ENCODE results near the gene TMEM161A.
"Not testable (repeated sequence)": the region's sequence is repeated elsewhere in the genome, so short reads cannot be mapped to it uniquely, and the experiment has no call there.

Gene TMEM161A

GRCh38 chr19:19173243-19173642 is 35.0 kb upstream of the TMEM161A start:
- H3K4me3 ChIP-seq (ENCODE audit: control insufficient read depth in 1 of 7, extremely low read depth in 1 of 7, insufficient read depth in 4 of 7, low read depth in 2 of 7, low read length in 6 of 7); DNase-seq; H3K27me3 ChIP-seq (replicated peaks in 2 of 5; ENCODE audit: control insufficient read depth in 4 of 5, insufficient read depth in 5 of 5, low read length in 4 of 5); H3K9me3 ChIP-seq (ENCODE audit: control extremely low read depth in 1 of 5, control insufficient read depth in 4 of 5, insufficient read depth in 2 of 5, low read depth in 1 of 5, low read length in 4 of 5); H3K27ac ChIP-seq (ENCODE audit: insufficient read depth in 1 of 2, low read depth in 1 of 2, low read length in 2 of 2, poor library complexity in 1 of 2, severe bottlenecking in 2 of 2); POLR2A ChIA-PET: not testable (repeated sequence)
- Histone ChIP-seq H3K4me1 (ENCODE audit: control extremely low read depth in 1 of 4, control insufficient read depth in 4 of 4, insufficient read depth in 4 of 4, low read length in 3 of 4) (peaks cover 0 to 18% (median 10%) of the 10 kb centered on the region in 4 experiments), H3K36me3 (ENCODE audit: control insufficient read depth in 4 of 4, insufficient read depth in 4 of 4, low read length in 3 of 4) (peaks cover 0 to 14% (median 8%) of the 10 kb centered on the region in 4 experiments)
- 100% methylated on average over 3 of the region's 5 CpGs for WGBS (ENCODE audit: insufficient coverage)
- CTCF ChIA-PET: interaction anchor here (0.7 to 5.8 kb wide), 6 partner anchors 9 to 30 kb away, joined by 3 to 46 read pairs (median 10); no protein-coding TSS in a partner anchor

- H3K9me3 ChIP-seq (ENCODE audit: control extremely low read depth in 1 of 5, control insufficient read depth in 4 of 5, insufficient read depth in 2 of 5, low read depth in 1 of 5, low read length in 4 of 5): no peaks in the 10 kb centered on the region
- CTCF ChIA-PET: interaction anchor here (5.8 kb wide), 1 partner anchor 24 kb away, joined by 46 read pairs; no protein-coding TSS in a partner anchor
- POLR2A ChIA-PET: no interaction called here
- peaks cover 0 to 8% (median 4%) of the 10 kb centered on the region in 4 experiments for H3K36me3 ChIP-seq (ENCODE audit: control insufficient read depth in 4 of 4, insufficient read depth in 4 of 4, low read length in 3 of 4)
- H3K27me3 ChIP-seq (replicated peaks in 2 of 5; ENCODE audit: control insufficient read depth in 4 of 5, insufficient read depth in 5 of 5, low read length in 4 of 5): peaks cover 0 to 7% (median 2%) of the 10 kb centered on the region in 5 experiments
- H3K27ac ChIP-seq (ENCODE audit: insufficient read depth in 1 of 2, low read depth in 1 of 2, low read length in 2 of 2, poor library complexity in 1 of 2, severe bottlenecking in 2 of 2): no peak overlapping the region
- peaks cover 0 to 18% (median 10%) of the 10 kb centered on the region in 4 experiments for H3K4me1 ChIP-seq (ENCODE audit: control extremely low read depth in 1 of 4, control insufficient read depth in 4 of 4, insufficient read depth in 4 of 4, low read length in 3 of 4)
- no peak overlapping the region for H3K4me3 ChIP-seq (ENCODE audit: control insufficient read depth in 1 of 7, extremely low read depth in 1 of 7, insufficient read depth in 4 of 7, low read depth in 2 of 7, low read length in 6 of 7)
- WGBS (ENCODE audit: insufficient coverage): 91% methylated on average over 7 of the region's 8 CpGs
- no peak for DNase-seq
Measured at GRCh38 chr19:19171821-19172532, 33.7 kb upstream of the TMEM161A start.

GRCh38 chr19:19170873-19171672 is 32.8 kb upstream of the TMEM161A start:
- 95% methylated on average over 5 of the region's 6 CpGs for WGBS (ENCODE audit: insufficient coverage)
- peak overlapping the region in 1 of 7 experiments; percentile 40 for H3K4me3 ChIP-seq (ENCODE audit: control insufficient read depth in 1 of 7, extremely low read depth in 1 of 7, insufficient read depth in 4 of 7, low read depth in 2 of 7, low read length in 6 of 7)
- ChIA-PET CTCF (no interaction called here), POLR2A (no interaction called here)
- peaks cover 0 to 18% (median 10%) of the 10 kb centered on the region in 4 experiments for H3K4me1 ChIP-seq (ENCODE audit: control extremely low read depth in 1 of 4, control insufficient read depth in 4 of 4, insufficient read depth in 4 of 4, low read length in 3 of 4)
- H3K27me3 ChIP-seq (replicated peaks in 2 of 5; ENCODE audit: control insufficient read depth in 4 of 5, insufficient read depth in 5 of 5, low read length in 4 of 5): peaks cover 0 to 7% (median 2%) of the 10 kb centered on the region in 5 experiments
- no peaks in the 10 kb centered on the region for H3K36me3 ChIP-seq (ENCODE audit: control insufficient read depth in 4 of 4, insufficient read depth in 4 of 4, low read length in 3 of 4)
- DNase-seq: no peak
- H3K27ac ChIP-seq (ENCODE audit: insufficient read depth in 1 of 2, low read depth in 1 of 2, low read length in 2 of 2, poor library complexity in 1 of 2, severe bottlenecking in 2 of 2): no peak overlapping the region
- H3K9me3 ChIP-seq (ENCODE audit: control extremely low read depth in 1 of 5, control insufficient read depth in 4 of 5, insufficient read depth in 2 of 5, low read depth in 1 of 5, low read length in 4 of 5): no peaks in the 10 kb centered on the region

DNA sequence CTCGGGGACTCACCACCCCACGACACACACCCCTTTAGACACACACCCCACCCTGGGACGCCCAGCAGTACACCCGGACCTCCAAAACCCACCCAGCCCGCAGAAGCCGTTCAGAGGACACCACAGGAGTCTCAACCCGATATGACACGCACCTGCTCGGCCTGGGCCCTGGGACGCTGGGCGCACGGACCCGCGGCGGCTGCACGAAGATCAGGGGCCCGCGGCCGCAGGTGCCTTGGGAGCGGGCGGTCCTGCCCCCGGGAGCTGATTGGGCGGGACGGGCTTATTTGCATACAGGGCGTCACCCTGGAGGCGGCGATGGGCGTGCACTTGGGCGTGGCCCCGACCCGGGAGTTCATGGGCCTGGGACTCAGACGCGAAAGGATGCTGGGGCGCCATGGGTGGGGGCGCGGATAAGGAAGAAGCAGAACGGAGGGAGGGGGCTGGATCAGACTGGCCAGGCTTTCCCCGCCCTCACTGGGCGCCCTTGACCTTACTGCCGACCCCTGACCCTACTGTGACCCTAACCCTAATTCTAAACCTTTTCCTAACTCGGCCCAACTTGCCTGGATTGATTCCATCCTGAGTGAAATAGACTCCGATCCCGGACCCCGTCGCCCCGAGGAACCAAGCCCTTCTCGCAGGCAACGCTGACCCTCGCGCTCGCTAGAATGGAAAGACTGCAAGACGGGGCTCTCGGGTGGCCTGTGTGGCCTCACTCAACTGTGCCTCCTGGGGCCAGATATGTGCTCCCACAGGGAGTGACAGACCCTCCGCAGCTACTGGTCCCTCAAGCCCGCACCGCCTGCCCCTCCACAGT is 32.0 kb upstream of the TMEM161A start, which contains the start of gene MEF2B:
Gene MEF2B, minus strand, starts transcription at position 211 of the 820 bp plus-strand sequence. CDS start 19,528 bp downstream, outside the sequence.
- H3K9me3 ChIP-seq (ENCODE audit: control extremely low read depth in 1 of 5, control insufficient read depth in 4 of 5, insufficient read depth in 2 of 5, low read depth in 1 of 5, low read length in 4 of 5): no peaks in the 10 kb centered on the region
- H3K36me3 ChIP-seq (ENCODE audit: control insufficient read depth in 4 of 4, insufficient read depth in 4 of 4, low read length in 3 of 4): no peaks in the 10 kb centered on the region
- peak within 1 kb of the TSS in 5 of 7 experiments; percentile 1 to 56 (median 19) for H3K4me3 ChIP-seq (ENCODE audit: control insufficient read depth in 1 of 7, extremely low read depth in 1 of 7, insufficient read depth in 4 of 7, low read depth in 2 of 7, low read length in 6 of 7)
- H3K27me3 ChIP-seq (replicated peaks in 2 of 5; ENCODE audit: control insufficient read depth in 4 of 5, insufficient read depth in 5 of 5, low read length in 4 of 5): peaks cover 0 to 7% (median 2%) of the 10 kb centered on the region in 5 experiments
- H3K27ac ChIP-seq (ENCODE audit: insufficient read depth in 1 of 2, low read depth in 1 of 2, low read length in 2 of 2, poor library complexity in 1 of 2, severe bottlenecking in 2 of 2): no peak within 1 kb of the TSS
- DNase-seq: peak; percentile 56 to 84 (median 83)
- 15% methylated on average over 42 of the region's 56 CpGs for WGBS (ENCODE audit: insufficient coverage)
- H3K4me1 ChIP-seq (ENCODE audit: control extremely low read depth in 1 of 4, control insufficient read depth in 4 of 4, insufficient read depth in 4 of 4, low read length in 3 of 4): peaks cover 0 to 18% (median 10%) of the 10 kb centered on the region in 4 experiments
- ChIA-PET POLR2A (no interaction called here), CTCF (interaction anchor here (1.0 kb wide), 1 partner anchor 116 kb away, joined by 3 read pairs; no protein-coding TSS in a partner anchor)

GRCh38 chr19:19169236-19170052 is 31.2 kb upstream of the TMEM161A start:
- Histone ChIP-seq H3K27me3 (replicated peaks in 2 of 5; ENCODE audit: control insufficient read depth in 4 of 5, insufficient read depth in 5 of 5, low read length in 4 of 5) (peaks cover 0 to 7% (median 2%) of the 10 kb centered on the region in 5 experiments), H3K27ac (ENCODE audit: insufficient read depth in 1 of 2, low read depth in 1 of 2, low read length in 2 of 2, poor library complexity in 1 of 2, severe bottlenecking in 2 of 2) (no peak overlapping the region), H3K4me3 (ENCODE audit: control insufficient read depth in 1 of 7, extremely low read depth in 1 of 7, insufficient read depth in 4 of 7, low read depth in 2 of 7, low read length in 6 of 7) (peak overlapping the region in 3 of 7 experiments; percentile 1 to 56 (median 40)), H3K36me3 (ENCODE audit: control insufficient read depth in 4 of 4, insufficient read depth in 4 of 4, low read length in 3 of 4) (no peaks in the 10 kb centered on the region), H3K9me3 (ENCODE audit: control extremely low read depth in 1 of 5, control insufficient read depth in 4 of 5, insufficient read depth in 2 of 5, low read depth in 1 of 5, low read length in 4 of 5) (no peaks in the 10 kb centered on the region), H3K4me1 (ENCODE audit: control extremely low read depth in 1 of 4, control insufficient read depth in 4 of 4, insufficient read depth in 4 of 4, low read length in 3 of 4) (peaks cover 0 to 18% (median 10%) of the 10 kb centered on the region in 4 experiments)
- DNase-seq: no peak
- 90% methylated on average over 9 of the region's 9 CpGs for WGBS (ENCODE audit: insufficient coverage)
- ChIA-PET POLR2A (interaction anchor here (0.6 kb wide), 1 partner anchor 109 kb away, joined by 4 read pairs; no protein-coding TSS in a partner anchor), CTCF (interaction anchor here (1.0 kb wide), 1 partner anchor 115 kb away, joined by 3 read pairs; no protein-coding TSS in a partner anchor)

DNA sequence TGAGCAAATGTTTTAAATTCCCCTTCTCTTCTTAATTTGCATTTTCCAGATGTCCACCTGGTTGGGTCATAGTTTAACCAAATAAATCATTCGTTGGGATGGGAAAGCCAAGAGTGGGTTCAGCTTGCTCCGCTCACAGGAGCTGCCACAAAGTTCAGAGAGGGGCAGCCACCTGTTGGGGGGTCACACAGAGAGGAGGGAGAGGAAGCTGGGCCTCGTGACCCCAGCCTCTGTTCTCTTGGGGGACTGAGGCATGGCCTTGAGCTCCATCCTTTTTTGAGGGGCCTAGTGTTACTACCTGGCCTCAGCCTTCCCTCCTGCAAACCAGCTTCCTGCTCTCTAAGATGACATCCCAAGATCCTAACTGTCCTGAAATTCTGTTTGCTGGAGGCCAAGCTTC is 29.3 kb upstream of the TMEM161A start:
- peaks cover 0 to 18% (median 10%) of the 10 kb centered on the region in 4 experiments for H3K4me1 ChIP-seq (ENCODE audit: control extremely low read depth in 1 of 4, control insufficient read depth in 4 of 4, insufficient read depth in 4 of 4, low read length in 3 of 4)
- 100% methylated on average over 3 of the region's 3 CpGs for WGBS (ENCODE audit: insufficient coverage)
- peaks cover 0 to 7% (median 2%) of the 10 kb centered on the region in 5 experiments for H3K27me3 ChIP-seq (replicated peaks in 2 of 5; ENCODE audit: control insufficient read depth in 4 of 5, insufficient read depth in 5 of 5, low read length in 4 of 5)
- H3K9me3 ChIP-seq (ENCODE audit: control extremely low read depth in 1 of 5, control insufficient read depth in 4 of 5, insufficient read depth in 2 of 5, low read depth in 1 of 5, low read length in 4 of 5): no peaks in the 10 kb centered on the region
- H3K36me3 ChIP-seq (ENCODE audit: control insufficient read depth in 4 of 4, insufficient read depth in 4 of 4, low read length in 3 of 4): no peaks in the 10 kb centered on the region
- H3K4me3 ChIP-seq (ENCODE audit: control insufficient read depth in 1 of 7, extremely low read depth in 1 of 7, insufficient read depth in 4 of 7, low read depth in 2 of 7, low read length in 6 of 7): no peak overlapping the region
- POLR2A ChIA-PET: no interaction called here
- DNase-seq: no peak
- H3K27ac ChIP-seq (ENCODE audit: insufficient read depth in 1 of 2, low read depth in 1 of 2, low read length in 2 of 2, poor library complexity in 1 of 2, severe bottlenecking in 2 of 2): no peak overlapping the region
- CTCF ChIA-PET: interaction anchor here (1.6 to 2.1 kb wide), 2 partner anchors 11 to 21 kb away, joined by 5 to 6 read pairs; no protein-coding TSS in a partner anchor

Measured in common myeloid progenitor, CD34-positive (primary cell).